Activated CD4-positive, alpha-beta T cell treated with anti-CD3 and anti-CD28 coated beads, Interleukin-2, amount 10 ng/mL, durations not matched to agents 24 days and 14 days (primary cell): ENCODE measurements around the gene FBXW10. TPM values are rescaled to one million over a fixed set of nuclear protein-coding genes. Genes with fewer than 3 reads are reported as not detected.
"Not testable (repeated sequence)": the region's sequence is repeated elsewhere in the genome, so short reads cannot be mapped to it uniquely, and the experiment has no call there.

Experiments used
- DNase-seq: peaks from one replicate; pipeline ENCODE4 v3.0.0; 2022
- H3K27ac Mint-ChIP-seq: one replicate; pipeline ENCODE4 v1.8.0; 2022; ENCODE audit warnings: mild to moderate bottlenecking, mixed read lengths
- H3K27me3 Mint-ChIP-seq: one replicate; pipeline ENCODE4 v1.8.0; 2022; ENCODE audit warnings: mixed read lengths
- H3K36me3 Mint-ChIP-seq: one replicate; pipeline ENCODE4 v1.8.0; 2022; ENCODE audit warnings: low read depth, mild to moderate bottlenecking, mixed read lengths
- H3K4me1 Mint-ChIP-seq: one replicate; pipeline ENCODE4 v1.8.0; 2021; ENCODE audit warnings: mixed read lengths
- H3K4me3 Mint-ChIP-seq: one replicate; pipeline ENCODE4 v1.8.0; 2022; ENCODE audit warnings: mild to moderate bottlenecking, moderate library complexity, mixed read lengths
- H3K9me3 Mint-ChIP-seq: one replicate; pipeline ENCODE4 v1.8.0; 2021; ENCODE audit warnings: mixed read lengths
- intact Hi-C: fragments of 100-400 bp; cut with micrococcal nuclease; formaldehyde crosslinking; loops from one replicate; pipeline ENCODE4 v1.15.1; 2023
- total RNA-seq: library from RNA; stranded (reverse); gene quantifications from 2 replicates; pipeline ENCODE4 v1.2.3, GENCODE V29; 2022

The FBXW10 gene
- total RNA-seq = 0.09 TPM in 2 replicates

- intact Hi-C loops = not testable (repeated sequence)
Observed at GRCh38 chr17:18743699-18744421, at the start of gene FBXW10. Gene FBXW10 (plus strand): TSS chr17:18744054. CDS start chr17:18744245, 191 bp downstream.

GRCh38 chr17:18695143-18695542 lies 48.7 kb upstream of the FBXW10 start:
- H3K27ac Mint-ChIP-seq, H3K36me3 Mint-ChIP-seq, DNase-seq, intact Hi-C loops, H3K4me3 Mint-ChIP-seq, H3K9me3 Mint-ChIP-seq, H3K27me3 Mint-ChIP-seq: not testable (repeated sequence)
- peaks cover 13% of the 10 kb centered on the region for H3K4me1 Mint-ChIP-seq

More at GRCh38 chr17:18743699-18744421, at the start of gene FBXW10:
- not testable (repeated sequence) for H3K4me3 Mint-ChIP-seq, H3K27me3 Mint-ChIP-seq, H3K9me3 Mint-ChIP-seq, H3K27ac Mint-ChIP-seq, H3K4me1 Mint-ChIP-seq, DNase-seq, H3K36me3 Mint-ChIP-seq

GRCh38 chr17:18698473-18699103 lies 45.3 kb upstream of the FBXW10 start:
- intact Hi-C loops, H3K36me3 Mint-ChIP-seq: not testable (repeated sequence)

GRCh38 chr17:18705955-18706354 lies 37.9 kb upstream of the FBXW10 start:
- H3K4me1 Mint-ChIP-seq, intact Hi-C loops, H3K4me3 Mint-ChIP-seq, H3K27me3 Mint-ChIP-seq, H3K36me3 Mint-ChIP-seq, H3K9me3 Mint-ChIP-seq, DNase-seq, H3K27ac Mint-ChIP-seq: not testable (repeated sequence)

More at GRCh38 chr17:18698473-18699103, 45.3 kb upstream of the FBXW10 start:
- Mint-ChIP-seq H3K4me1 (peaks cover 13% of the 10 kb centered on the region), H3K4me3 (peak overlapping the region; percentile 88)
- H3K9me3 Mint-ChIP-seq, DNase-seq, H3K27ac Mint-ChIP-seq, H3K27me3 Mint-ChIP-seq: not testable (repeated sequence)

GRCh38 chr17:18708215-18708614 lies 35.6 kb upstream of the FBXW10 start:
- H3K4me3 Mint-ChIP-seq, H3K36me3 Mint-ChIP-seq, DNase-seq, H3K27me3 Mint-ChIP-seq, H3K27ac Mint-ChIP-seq, H3K9me3 Mint-ChIP-seq, intact Hi-C loops, H3K4me1 Mint-ChIP-seq: not testable (repeated sequence)

GRCh38 chr17:18712354-18712999 lies 31.4 kb upstream of the FBXW10 start:
- H3K4me3 Mint-ChIP-seq, H3K9me3 Mint-ChIP-seq, H3K36me3 Mint-ChIP-seq, intact Hi-C loops, H3K27ac Mint-ChIP-seq, H3K4me1 Mint-ChIP-seq: not testable (repeated sequence)
- peaks cover 11% of the 10 kb centered on the region for H3K27me3 Mint-ChIP-seq
- DNase-seq = peak; percentile 88

GRCh38 chr17:18718643-18719427 lies 25.0 kb upstream of the FBXW10 start:
- DNase-seq, H3K9me3 Mint-ChIP-seq, H3K4me3 Mint-ChIP-seq, H3K36me3 Mint-ChIP-seq, H3K27me3 Mint-ChIP-seq, H3K27ac Mint-ChIP-seq, H3K4me1 Mint-ChIP-seq, intact Hi-C loops: not testable (repeated sequence)

- H3K9me3 Mint-ChIP-seq, H3K27me3 Mint-ChIP-seq, H3K4me3 Mint-ChIP-seq, DNase-seq, H3K36me3 Mint-ChIP-seq, H3K27ac Mint-ChIP-seq, H3K4me1 Mint-ChIP-seq, intact Hi-C loops: not testable (repeated sequence)
Observed at GRCh38 chr17:18719428-18720110, 24.3 kb upstream of the FBXW10 start.

GRCh38 chr17:18721775-18722547 lies 21.9 kb upstream of the FBXW10 start:
- H3K4me3 Mint-ChIP-seq, intact Hi-C loops, H3K27ac Mint-ChIP-seq, H3K36me3 Mint-ChIP-seq, H3K27me3 Mint-ChIP-seq, H3K4me1 Mint-ChIP-seq, H3K9me3 Mint-ChIP-seq, DNase-seq: not testable (repeated sequence)

- H3K4me1 Mint-ChIP-seq, intact Hi-C loops, H3K27ac Mint-ChIP-seq, H3K9me3 Mint-ChIP-seq, H3K36me3 Mint-ChIP-seq, H3K4me3 Mint-ChIP-seq, DNase-seq, H3K27me3 Mint-ChIP-seq: not testable (repeated sequence)
Observed at GRCh38 chr17:18722612-18723011, 21.2 kb upstream of the FBXW10 start.

- H3K27ac Mint-ChIP-seq, H3K4me1 Mint-ChIP-seq, H3K9me3 Mint-ChIP-seq, DNase-seq, H3K27me3 Mint-ChIP-seq, H3K36me3 Mint-ChIP-seq, H3K4me3 Mint-ChIP-seq, intact Hi-C loops: not testable (repeated sequence)
Observed at GRCh38 chr17:18723509-18723908, 20.3 kb upstream of the FBXW10 start.

- H3K4me3 Mint-ChIP-seq, intact Hi-C loops, H3K9me3 Mint-ChIP-seq, H3K36me3 Mint-ChIP-seq, DNase-seq, H3K27me3 Mint-ChIP-seq, H3K4me1 Mint-ChIP-seq, H3K27ac Mint-ChIP-seq: not testable (repeated sequence)
Observed at GRCh38 chr17:18732438-18732837, 11.4 kb upstream of the FBXW10 start.

- H3K4me3 Mint-ChIP-seq, DNase-seq, H3K4me1 Mint-ChIP-seq, intact Hi-C loops, H3K36me3 Mint-ChIP-seq, H3K9me3 Mint-ChIP-seq, H3K27ac Mint-ChIP-seq, H3K27me3 Mint-ChIP-seq: not testable (repeated sequence)
Observed at GRCh38 chr17:18733350-18733749, 10.5 kb upstream of the FBXW10 start.
